Epithelial cell of proximal tubule (primary cell): ENCODE measurements around the gene BCL6. TPM values are rescaled to one million over a fixed set of nuclear protein-coding genes. Genes with fewer than 3 reads are reported as not detected.

Experiments used
- DNase-seq: peaks from one replicate; pipeline ENCODE4 v3.0.0-alpha.2; 2011; ENCODE audit warnings: low read depth
- H3K4me3 ChIP-seq: 2 replicates; pipeline ENCODE4 v1.5.1; 2011; ENCODE audit warnings: low read depth, mild to moderate bottlenecking, low read length
- total RNA-seq: library from RNA; depleted of rRNA; stranded (reverse); fragments of >200 nt; gene quantifications from 2 replicates; pipeline ENCODE4 v1.2.3, GENCODE V29; 2015
- TF ChIP-seq, protein P1 (sequence below): conservative IDR thresholded peaks from 2 replicates; pipeline ENCODE4 v1.5.1; 2012; ENCODE audit warnings: low read depth, mild to moderate bottlenecking, low read length

BCL6 gene
- total RNA-seq, 1 donor from 2014 or later, result 7.0 TPM

DNA sequence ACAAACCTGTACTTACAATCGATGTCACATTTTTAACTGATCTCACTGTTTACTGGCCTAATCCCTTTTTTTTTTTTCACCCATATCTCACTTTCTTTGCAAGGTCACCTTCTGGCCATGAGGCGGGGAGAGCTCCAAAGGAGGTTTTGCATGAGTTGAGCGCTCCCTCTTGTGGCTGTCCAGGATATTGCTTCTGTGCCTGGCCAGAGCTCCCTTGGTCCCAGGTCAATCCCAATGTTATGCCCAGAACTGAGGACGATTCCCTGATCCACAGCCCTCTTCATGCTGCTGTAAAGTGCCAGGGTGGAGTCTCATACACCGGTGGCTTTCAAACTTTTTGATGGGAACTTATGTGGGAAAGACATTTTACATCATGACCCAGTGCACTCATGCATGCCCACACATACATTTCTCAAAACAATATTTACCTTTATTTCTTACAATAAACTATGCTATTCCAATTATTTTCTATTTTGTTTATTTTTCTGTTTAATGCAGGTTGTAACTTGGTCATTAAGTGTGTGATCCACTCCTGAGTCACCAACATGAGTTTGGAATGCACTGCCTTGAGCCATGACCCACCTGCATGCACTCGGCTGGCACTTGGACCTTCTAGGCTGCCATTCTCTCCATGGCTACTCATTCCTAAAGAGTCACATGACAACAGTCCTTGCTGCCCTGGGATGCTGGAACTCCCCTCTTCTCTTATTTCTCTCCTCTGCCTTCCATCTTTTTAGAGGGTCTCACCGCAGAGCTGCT, 65.5 kb downstream of the BCL6 start:
- DNase-seq, result no peak

DNA sequence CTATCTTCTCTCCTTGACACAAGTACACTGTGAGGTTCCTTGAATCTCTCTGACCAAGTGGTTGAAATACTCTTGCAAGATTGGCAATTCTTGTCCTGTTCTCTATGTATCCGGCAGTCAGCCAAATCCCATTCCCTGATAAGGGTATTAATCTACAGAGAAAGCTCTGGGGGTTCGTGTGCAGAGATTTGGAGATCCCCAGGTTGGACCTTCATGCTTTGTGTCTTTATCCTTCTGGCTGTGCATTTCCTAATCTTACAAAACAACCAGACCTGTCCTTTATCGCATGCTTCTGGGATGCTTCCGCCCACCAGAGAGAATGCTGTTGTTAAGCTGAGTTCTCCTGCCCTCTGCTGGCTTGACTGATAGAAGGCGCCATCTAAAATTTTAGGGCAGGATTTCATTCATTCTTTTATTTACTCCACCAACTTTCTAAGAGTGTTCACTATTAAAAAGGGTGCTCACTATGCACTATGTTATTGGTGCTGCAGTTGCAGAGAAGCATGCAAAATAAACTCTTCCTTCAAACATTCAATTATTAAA, 66.5 kb downstream of the BCL6 start:
- TF ChIP-seq, protein P1, sequence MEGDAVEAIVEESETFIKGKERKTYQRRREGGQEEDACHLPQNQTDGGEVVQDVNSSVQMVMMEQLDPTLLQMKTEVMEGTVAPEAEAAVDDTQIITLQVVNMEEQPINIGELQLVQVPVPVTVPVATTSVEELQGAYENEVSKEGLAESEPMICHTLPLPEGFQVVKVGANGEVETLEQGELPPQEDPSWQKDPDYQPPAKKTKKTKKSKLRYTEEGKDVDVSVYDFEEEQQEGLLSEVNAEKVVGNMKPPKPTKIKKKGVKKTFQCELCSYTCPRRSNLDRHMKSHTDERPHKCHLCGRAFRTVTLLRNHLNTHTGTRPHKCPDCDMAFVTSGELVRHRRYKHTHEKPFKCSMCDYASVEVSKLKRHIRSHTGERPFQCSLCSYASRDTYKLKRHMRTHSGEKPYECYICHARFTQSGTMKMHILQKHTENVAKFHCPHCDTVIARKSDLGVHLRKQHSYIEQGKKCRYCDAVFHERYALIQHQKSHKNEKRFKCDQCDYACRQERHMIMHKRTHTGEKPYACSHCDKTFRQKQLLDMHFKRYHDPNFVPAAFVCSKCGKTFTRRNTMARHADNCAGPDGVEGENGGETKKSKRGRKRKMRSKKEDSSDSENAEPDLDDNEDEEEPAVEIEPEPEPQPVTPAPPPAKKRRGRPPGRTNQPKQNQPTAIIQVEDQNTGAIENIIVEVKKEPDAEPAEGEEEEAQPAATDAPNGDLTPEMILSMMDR, result peak; percentile 87
- no peak for DNase-seq
- H3K4me3 ChIP-seq, result no peak overlapping the region

More for the DNA sequence above, 65.5 kb downstream of the BCL6 start:
- H3K4me3 ChIP-seq, result no peak overlapping the region
- TF ChIP-seq, protein P1, result peak; percentile 97

DNA sequence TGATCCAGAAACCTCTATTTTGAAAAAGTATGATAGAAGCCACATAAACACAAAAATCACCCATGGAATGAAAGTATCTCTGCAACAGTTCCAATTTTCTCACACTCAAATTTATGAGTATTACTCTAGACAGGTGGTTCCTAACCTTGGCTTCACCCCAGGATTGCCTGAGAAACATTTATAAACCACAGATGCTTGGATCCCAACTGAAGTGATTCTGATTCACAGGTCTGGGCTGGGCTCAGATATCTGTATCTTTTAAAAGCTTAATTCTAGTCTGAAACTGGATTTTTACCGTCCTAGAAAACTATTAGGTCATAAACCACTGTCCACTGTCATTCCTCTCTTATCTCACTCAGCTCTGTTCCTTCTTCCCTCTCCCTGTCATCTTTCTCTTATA, 67.7 kb downstream of the BCL6 start:
- TF ChIP-seq, protein P1, result no peak
- no peak for DNase-seq
- no peak overlapping the region for H3K4me3 ChIP-seq

DNA sequence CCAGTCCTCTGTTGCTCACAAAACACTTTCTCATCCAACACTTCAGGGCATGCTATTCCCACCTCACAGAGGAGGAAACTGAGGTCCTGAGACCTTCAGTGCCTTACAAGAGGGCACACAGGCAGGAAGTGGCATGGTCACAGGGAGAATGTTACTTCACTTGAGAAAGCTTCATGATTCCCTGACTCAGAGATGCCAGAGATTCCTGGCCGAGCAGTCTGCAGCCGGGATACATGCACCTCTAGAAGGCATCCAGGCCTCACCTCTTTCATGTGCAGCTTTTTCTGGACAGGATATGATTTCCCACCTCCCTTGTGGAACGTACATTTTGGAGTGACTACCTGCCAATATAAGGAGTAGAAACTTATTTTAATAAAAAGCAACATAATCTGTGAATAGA, 72.3 kb downstream of the BCL6 start:
- DNase-seq, result no peak
- TF ChIP-seq, protein P1, result no peak
- H3K4me3 ChIP-seq, result no peak overlapping the region

Other genes with a start within 250 kb of the BCL6 start
- 0.98 TPM in 1 of 2 replicates, not detected in the other for gene SST, start 75.1 kb downstream of the BCL6 start, total RNA-seq
- not detected in 2 replicates for gene RTP2, start 42.9 kb downstream of the BCL6 start, total RNA-seq